T follicular helper cell (primary cell): ENCODE measurements around the gene TBC1D17.
A peak's percentile ranks its signal among the peaks of the same experiment; 100 is the strongest.

Experiments
- DNase-seq: peaks from one replicate; pipeline ENCODE4 v3.0.0-alpha.2; 2020; ENCODE audit warnings: low read depth
- total RNA-seq, 2 experiments: gene quantifications; one replicate each; lab custom pipeline; 2026; lab: John Stamatoyannopoulos, UW

TBC1D17 gene
- total RNA-seq = 24.4 to 67.5 reads per million in 2 experiments

GRCh38 chr19:49877020-49877878, at the start of gene TBC1D17, which contains the start of gene AKT1S1:
Gene TBC1D17, plus strand, starts transcription at chr19:49877702. Its CDS starts 22 bp downstream, at chr19:49877724.
Gene AKT1S1, minus strand, starts transcription at chr19:49877355. Its CDS starts 4,060 bp downstream, at chr19:49873295.
- peak; percentile 98 for DNase-seq

- no peak for DNase-seq
These were observed 48.3 kb upstream of the TBC1D17 start for GRCh38 chr19:49829200-49829599.

- DNase-seq = no peak
These were observed 47.8 kb upstream of the TBC1D17 start for GRCh38 chr19:49829721-49830120.

- DNase-seq = no peak
These were observed 46.7 kb upstream of the TBC1D17 start for GRCh38 chr19:49830766-49831165.

- DNase-seq = no peak
These were observed 45.9 kb upstream of the TBC1D17 start for GRCh38 chr19:49831592-49831991.

- DNase-seq = no peak
These were observed 44.9 kb upstream of the TBC1D17 start for GRCh38 chr19:49832556-49832955.

GRCh38 chr19:49833599-49833998, 43.9 kb upstream of the TBC1D17 start:
- no peak for DNase-seq

- no peak for DNase-seq
These were observed 41.9 kb upstream of the TBC1D17 start for GRCh38 chr19:49835562-49835961.

GRCh38 chr19:49836176-49837008, 41.1 kb upstream of the TBC1D17 start:
- DNase-seq = no peak

GRCh38 chr19:49837009-49837310, 40.5 kb upstream of the TBC1D17 start:
- DNase-seq = no peak

GRCh38 chr19:49837425-49837824, 40.1 kb upstream of the TBC1D17 start:
- no peak for DNase-seq

- DNase-seq = no peak
These were observed 38.5 kb upstream of the TBC1D17 start for GRCh38 chr19:49838885-49839588.

- no peak for DNase-seq
These were observed 37.8 kb upstream of the TBC1D17 start for GRCh38 chr19:49839713-49840112.

GRCh38 chr19:49840321-49840720, 37.2 kb upstream of the TBC1D17 start:
- DNase-seq = no peak

- no peak for DNase-seq
These were observed 36.7 kb upstream of the TBC1D17 start for GRCh38 chr19:49840736-49841249.

- DNase-seq = no peak
These were observed 34.2 kb upstream of the TBC1D17 start for GRCh38 chr19:49843265-49843664.

- DNase-seq = no peak
These were observed 33.1 kb upstream of the TBC1D17 start for GRCh38 chr19:49844138-49845095.

- DNase-seq = no peak
These were observed 32.1 kb upstream of the TBC1D17 start for GRCh38 chr19:49845414-49845813.

GRCh38 chr19:49846408-49846807, 31.1 kb upstream of the TBC1D17 start:
- DNase-seq = no peak

GRCh38 chr19:49847731-49848696, 29.5 kb upstream of the TBC1D17 start:
- DNase-seq = no peak
